A673 (cell line): Measurements from ENCODE around the gene ISLR. TPM values are rescaled to one million over a fixed set of nuclear protein-coding genes. Genes with fewer than 3 reads are reported as not detected.

ENCODE experiments used
- BruUV-seq: library from RNA; stranded (reverse); fragments of 400-500 nt; replicated peaks from 2 replicates; lab custom pipeline; 2021; lab: Mats Ljungman, UMichigan
- CTCF ChIA-PET: fragments of 300-600 bp; sonication (Branson Sonifier 250); formaldehyde crosslinking; loops from one replicate; lab custom pipeline; 2022; ENCODE audit warnings: antibody characterized with exemption; lab: Charles Lee
- POLR2A ChIA-PET: fragments of 300-600 bp; sonication (Branson Sonifier 250); formaldehyde crosslinking; loops from one replicate; lab custom pipeline; 2022; ENCODE audit warnings: antibody characterized with exemption; ENCODE audit not compliant: low non-redundant PET; lab: Charles Lee
- DNase-seq: peaks from one replicate; pipeline ENCODE4 v3.0.0-alpha.2; 2015; ENCODE audit warnings: low spot score
- H3K27ac ChIP-seq: fragments of 200-600 bp; sonication (generic); 2 replicates; pipeline ENCODE4 v1.5.1; 2016; ENCODE audit warnings: mixed run types, low read depth, mild to moderate bottlenecking, mixed read lengths, antibody characterized with exemption, low read length; ENCODE audit not compliant: poor library complexity, severe bottlenecking
- H3K27me3 ChIP-seq: fragments of 200-600 bp; sonication (generic); replicated peaks from 2 replicates; pipeline ENCODE4 v1.6.1; 2017; ENCODE audit warnings: mixed run types, low read depth, mild to moderate bottlenecking, mixed read lengths, antibody characterized with exemption, low read length; ENCODE audit not compliant: insufficient read depth, poor library complexity
- H3K36me3 ChIP-seq: fragments of 200-600 bp; sonication (generic); 2 replicates; pipeline ENCODE4 v1.6.1; 2016; ENCODE audit warnings: mixed run types, mild to moderate bottlenecking, mixed read lengths, antibody characterized with exemption, low read length; ENCODE audit not compliant: insufficient read depth, poor library complexity, severe bottlenecking
- H3K4me1 ChIP-seq: fragments of 200-600 bp; sonication (generic); 2 replicates; pipeline ENCODE4 v1.6.1; 2017; ENCODE audit warnings: mixed run types, mild to moderate bottlenecking, mixed read lengths, antibody characterized with exemption, low read length; ENCODE audit not compliant: insufficient read depth, poor library complexity, severe bottlenecking
- H3K4me3 ChIP-seq: fragments of 200-600 bp; sonication (generic); 2 replicates; pipeline ENCODE4 v1.5.1; 2016; ENCODE audit warnings: low read depth, mixed run types, mild to moderate bottlenecking, mixed read lengths, low read length; ENCODE audit not compliant: poor library complexity, severe bottlenecking
- H3K9me3 ChIP-seq: fragments of 200-600 bp; sonication (generic); 2 replicates; pipeline ENCODE4 v1.6.1; 2016; ENCODE audit warnings: mixed run types, low read depth, mild to moderate bottlenecking, mixed read lengths, antibody characterized with exemption, low read length; ENCODE audit not compliant: poor library complexity, severe bottlenecking
- EZH2 ChIP-seq: fragments of 200-600 bp; sonication (generic); IDR thresholded peaks from 2 replicates; pipeline ENCODE4 v1.6.1; 2017; ENCODE audit warnings: borderline replicate concordance, low read depth, mild to moderate bottlenecking, mixed read lengths, antibody characterized with exemption, low read length; ENCODE audit not compliant: poor library complexity, severe bottlenecking
- intact Hi-C: fragments of 100-400 bp; cut with micrococcal nuclease; formaldehyde crosslinking; loops from one replicate; pipeline ENCODE4 v1.10.0; 2022; ENCODE audit not compliant: unreplicated experiment
- total RNA-seq: library from RNA; stranded (reverse); gene quantifications from 2 replicates; pipeline ENCODE4 v1.2.3, GENCODE V29; 2021
- TF ChIP-seq, protein P1 (sequence below): fragments of 300-800, 200-600 bp; sonication (generic); conservative IDR thresholded peaks from 2 replicates; pipeline ENCODE4 v1.5.1; 2017; ENCODE audit warnings: low read depth, mild to moderate bottlenecking, antibody characterized with exemption, low read length, moderate library complexity, mixed read lengths

Gene ISLR
- total RNA-seq, 1 experiment from 2014 or later = 0.41 TPM

DNA sequence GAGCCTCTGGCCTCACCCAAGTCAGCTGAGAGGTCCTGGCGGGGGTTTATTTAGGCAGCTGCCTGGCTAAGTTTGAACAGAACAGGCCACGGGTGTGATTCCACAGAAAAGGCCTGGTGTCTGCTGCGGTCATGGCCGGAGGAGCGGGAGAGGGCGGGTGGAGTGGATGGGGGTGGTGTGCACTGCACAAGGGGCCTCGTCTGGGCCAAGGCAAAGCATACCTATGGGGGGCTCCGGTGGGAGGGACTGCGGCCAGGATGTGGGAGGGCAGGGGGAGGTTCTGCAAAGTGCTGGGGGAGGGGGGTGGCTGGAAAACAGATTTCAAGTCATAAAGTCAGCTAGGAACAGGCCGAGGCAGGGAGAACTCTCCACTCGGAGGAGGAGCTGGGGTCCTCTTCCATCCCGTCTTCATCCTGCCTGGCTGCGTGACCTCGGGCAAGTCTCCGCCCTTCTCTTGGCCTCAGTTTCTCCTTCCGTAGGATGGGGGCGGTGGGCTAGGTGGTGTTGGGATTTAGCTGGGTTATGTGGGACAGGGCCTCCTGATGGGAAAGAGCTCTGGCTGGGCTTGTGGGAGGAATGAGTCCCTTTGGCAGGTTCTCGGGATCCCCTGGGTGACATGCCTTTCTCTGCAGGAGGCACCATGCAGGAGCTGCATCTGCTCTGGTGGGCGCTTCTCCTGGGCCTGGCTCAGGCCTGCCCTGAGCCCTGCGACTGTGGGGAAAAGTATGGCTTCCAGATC is 878 bp downstream of the ISLR start:
- Histone ChIP-seq H3K27ac (no peak overlapping the region), H3K4me3 (no peak overlapping the region), H3K36me3 (no peaks in the 10 kb centered on the region), H3K9me3 (no peaks in the 10 kb centered on the region), H3K27me3 (no peaks in the 10 kb centered on the region), H3K4me1 (peaks cover 26% of the 10 kb centered on the region)
- DNase-seq = no peak
- ChIA-PET POLR2A (no interaction called here), CTCF (interaction anchor here (1.4 kb wide), 1 partner anchor 133 kb away, joined by 6 read pairs; no protein-coding TSS in a partner anchor)
- intact Hi-C loops = no loop called here
- TF ChIP-seq, protein P1, sequence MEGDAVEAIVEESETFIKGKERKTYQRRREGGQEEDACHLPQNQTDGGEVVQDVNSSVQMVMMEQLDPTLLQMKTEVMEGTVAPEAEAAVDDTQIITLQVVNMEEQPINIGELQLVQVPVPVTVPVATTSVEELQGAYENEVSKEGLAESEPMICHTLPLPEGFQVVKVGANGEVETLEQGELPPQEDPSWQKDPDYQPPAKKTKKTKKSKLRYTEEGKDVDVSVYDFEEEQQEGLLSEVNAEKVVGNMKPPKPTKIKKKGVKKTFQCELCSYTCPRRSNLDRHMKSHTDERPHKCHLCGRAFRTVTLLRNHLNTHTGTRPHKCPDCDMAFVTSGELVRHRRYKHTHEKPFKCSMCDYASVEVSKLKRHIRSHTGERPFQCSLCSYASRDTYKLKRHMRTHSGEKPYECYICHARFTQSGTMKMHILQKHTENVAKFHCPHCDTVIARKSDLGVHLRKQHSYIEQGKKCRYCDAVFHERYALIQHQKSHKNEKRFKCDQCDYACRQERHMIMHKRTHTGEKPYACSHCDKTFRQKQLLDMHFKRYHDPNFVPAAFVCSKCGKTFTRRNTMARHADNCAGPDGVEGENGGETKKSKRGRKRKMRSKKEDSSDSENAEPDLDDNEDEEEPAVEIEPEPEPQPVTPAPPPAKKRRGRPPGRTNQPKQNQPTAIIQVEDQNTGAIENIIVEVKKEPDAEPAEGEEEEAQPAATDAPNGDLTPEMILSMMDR = no peak
- no peak for TF ChIP-seq EZH2
- BruUV-seq = no TSS peak

DNA sequence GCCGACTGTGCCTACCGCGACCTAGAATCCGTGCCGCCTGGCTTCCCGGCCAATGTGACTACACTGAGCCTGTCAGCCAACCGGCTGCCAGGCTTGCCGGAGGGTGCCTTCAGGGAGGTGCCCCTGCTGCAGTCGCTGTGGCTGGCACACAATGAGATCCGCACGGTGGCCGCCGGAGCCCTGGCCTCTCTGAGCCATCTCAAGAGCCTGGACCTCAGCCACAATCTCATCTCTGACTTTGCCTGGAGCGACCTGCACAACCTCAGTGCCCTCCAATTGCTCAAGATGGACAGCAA is 1.4 kb downstream of the ISLR start:
- DNase-seq = no peak

DNA sequence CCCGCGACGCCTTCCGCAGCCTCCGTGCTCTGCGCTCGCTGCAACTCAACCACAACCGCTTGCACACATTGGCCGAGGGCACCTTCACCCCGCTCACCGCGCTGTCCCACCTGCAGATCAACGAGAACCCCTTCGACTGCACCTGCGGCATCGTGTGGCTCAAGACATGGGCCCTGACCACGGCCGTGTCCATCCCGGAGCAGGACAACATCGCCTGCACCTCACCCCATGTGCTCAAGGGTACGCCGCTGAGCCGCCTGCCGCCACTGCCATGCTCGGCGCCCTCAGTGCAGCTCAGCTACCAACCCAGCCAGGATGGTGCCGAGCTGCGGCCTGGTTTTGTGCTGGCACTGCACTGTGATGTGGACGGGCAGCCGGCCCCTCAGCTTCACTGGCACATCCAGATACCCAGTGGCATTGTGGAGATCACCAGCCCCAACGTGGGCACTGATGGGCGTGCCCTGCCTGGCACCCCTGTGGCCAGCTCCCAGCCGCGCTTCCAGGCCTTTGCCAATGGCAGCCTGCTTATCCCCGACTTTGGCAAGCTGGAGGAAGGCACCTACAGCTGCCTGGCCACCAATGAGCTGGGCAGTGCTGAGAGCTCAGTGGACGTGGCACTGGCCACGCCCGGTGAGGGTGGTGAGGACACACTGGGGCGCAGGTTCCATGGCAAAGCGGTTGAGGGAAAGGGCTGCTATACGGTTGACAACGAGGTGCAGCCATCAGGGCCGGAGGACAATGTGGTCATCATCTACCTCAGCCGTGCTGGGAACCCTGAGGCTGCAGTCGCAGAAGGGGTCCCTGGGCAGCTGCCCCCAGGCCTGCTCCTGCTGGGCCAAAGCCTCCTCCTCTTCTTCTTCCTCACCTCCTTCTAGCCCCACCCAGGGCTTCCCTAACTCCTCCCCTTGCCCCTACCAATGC is 2.0 kb downstream of the ISLR start:
- Histone ChIP-seq H3K27me3 (no peaks in the 10 kb centered on the region), H3K4me1 (peaks cover 26% of the 10 kb centered on the region), H3K4me3 (no peak overlapping the region), H3K9me3 (no peaks in the 10 kb centered on the region), H3K27ac (no peak overlapping the region), H3K36me3 (no peaks in the 10 kb centered on the region)
- CTCF ChIA-PET = interaction anchor here (1.4 kb wide), 1 partner anchor 132 kb away, joined by 6 read pairs; no protein-coding TSS in a partner anchor
- no peak for DNase-seq
- TF ChIP-seq, protein P1 = no peak
- no peak for TF ChIP-seq EZH2
- POLR2A ChIA-PET = no interaction called here
- no TSS peak for BruUV-seq
- intact Hi-C loops = no loop called here

More for the DNA sequence above, 1.4 kb downstream of the ISLR start:
- no peak overlapping the region for H3K4me3 ChIP-seq
- POLR2A ChIA-PET = no interaction called here
- H3K36me3 ChIP-seq = no peaks in the 10 kb centered on the region
- H3K4me1 ChIP-seq = peaks cover 26% of the 10 kb centered on the region
- no peak overlapping the region for H3K27ac ChIP-seq
- H3K27me3 ChIP-seq = no peaks in the 10 kb centered on the region
- H3K9me3 ChIP-seq = no peaks in the 10 kb centered on the region
- no TSS peak for BruUV-seq
- CTCF ChIA-PET = interaction anchor here (1.4 kb wide), 1 partner anchor 133 kb away, joined by 6 read pairs; no protein-coding TSS in a partner anchor
- TF ChIP-seq EZH2 = no peak
- TF ChIP-seq, protein P1 = no peak
- intact Hi-C loops = no loop called here
